Measurements from ENCODE around the gene PLAAT1.

GRCh38 chr3:193261970-193262369, 20.9 kb downstream of the PLAAT1 start:
- TF ChIP-seq CTCF (IDR thresholded peaks at IDR 0.05; ENCODE audit: insufficient read depth, low read length, poor library complexity, severe bottlenecking) (no peak), EZH2phosphoT487 (conservative IDR thresholded peaks at IDR 0.05; ENCODE audit: low read length) (no peak)
